ENCODE data around the gene CEP295NL.

- no peak for TF ChIP-seq EZH2 (IDR thresholded peaks at IDR 0.05; ENCODE audit: borderline replicate concordance, low read depth, low read length, poor library complexity, severe bottlenecking)
- TF ChIP-seq, protein P1, sequence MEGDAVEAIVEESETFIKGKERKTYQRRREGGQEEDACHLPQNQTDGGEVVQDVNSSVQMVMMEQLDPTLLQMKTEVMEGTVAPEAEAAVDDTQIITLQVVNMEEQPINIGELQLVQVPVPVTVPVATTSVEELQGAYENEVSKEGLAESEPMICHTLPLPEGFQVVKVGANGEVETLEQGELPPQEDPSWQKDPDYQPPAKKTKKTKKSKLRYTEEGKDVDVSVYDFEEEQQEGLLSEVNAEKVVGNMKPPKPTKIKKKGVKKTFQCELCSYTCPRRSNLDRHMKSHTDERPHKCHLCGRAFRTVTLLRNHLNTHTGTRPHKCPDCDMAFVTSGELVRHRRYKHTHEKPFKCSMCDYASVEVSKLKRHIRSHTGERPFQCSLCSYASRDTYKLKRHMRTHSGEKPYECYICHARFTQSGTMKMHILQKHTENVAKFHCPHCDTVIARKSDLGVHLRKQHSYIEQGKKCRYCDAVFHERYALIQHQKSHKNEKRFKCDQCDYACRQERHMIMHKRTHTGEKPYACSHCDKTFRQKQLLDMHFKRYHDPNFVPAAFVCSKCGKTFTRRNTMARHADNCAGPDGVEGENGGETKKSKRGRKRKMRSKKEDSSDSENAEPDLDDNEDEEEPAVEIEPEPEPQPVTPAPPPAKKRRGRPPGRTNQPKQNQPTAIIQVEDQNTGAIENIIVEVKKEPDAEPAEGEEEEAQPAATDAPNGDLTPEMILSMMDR (conservative IDR thresholded peaks at IDR 0.05; ENCODE audit: low read depth, low read length): no peak
Observed at GRCh38 chr17:78934681-78935418, 31.8 kb upstream of the CEP295NL start.
